Neural crest cell (in vitro differentiated cells): Measurements from ENCODE around the gene RNF130. TPM values are rescaled to one million over a fixed set of nuclear protein-coding genes. Genes with fewer than 3 reads are reported as not detected.

Source experiments
- DNase-seq: peaks from one replicate; pipeline ENCODE4 v3.0.0; 2021; ENCODE audit warnings: low read depth, mixed read lengths, low spot score
- H3K27ac Mint-ChIP-seq: one replicate; pipeline ENCODE4 v1.8.0; 2021; ENCODE audit warnings: mild to moderate bottlenecking, mixed read lengths; ENCODE audit not compliant: unreplicated experiment
- H3K27me3 Mint-ChIP-seq: 2 replicates; pipeline ENCODE4 v1.8.0; 2021; ENCODE audit warnings: low read depth, mild to moderate bottlenecking, mixed read lengths
- H3K36me3 Mint-ChIP-seq: 2 replicates; pipeline ENCODE4 v1.8.0; 2021; ENCODE audit warnings: low read depth, mild to moderate bottlenecking, mixed read lengths
- H3K4me1 Mint-ChIP-seq: 2 replicates; pipeline ENCODE4 v1.8.0; 2021; ENCODE audit warnings: mixed read lengths
- H3K4me3 Mint-ChIP-seq: one replicate; pipeline ENCODE4 v1.8.0; 2021; ENCODE audit warnings: mild to moderate bottlenecking, mixed read lengths
- H3K9me3 Mint-ChIP-seq: 2 replicates; pipeline ENCODE4 v1.8.0; 2021; ENCODE audit warnings: mixed read lengths
- total RNA-seq: library from RNA; stranded (reverse); gene quantifications from 2 replicates; pipeline ENCODE4 v1.2.1, GENCODE V29; 2021
- TF ChIP-seq, protein P1 (sequence below): fragments of 200-600 bp; sonication (generic); conservative IDR thresholded peaks from 2 replicates; pipeline ENCODE4 v1.5.0; 2021; ENCODE audit warnings: antibody characterized with exemption, mild to moderate bottlenecking

RNF130 gene
- total RNA-seq, 1 donor from 2014 or later, result 113 TPM

DNA sequence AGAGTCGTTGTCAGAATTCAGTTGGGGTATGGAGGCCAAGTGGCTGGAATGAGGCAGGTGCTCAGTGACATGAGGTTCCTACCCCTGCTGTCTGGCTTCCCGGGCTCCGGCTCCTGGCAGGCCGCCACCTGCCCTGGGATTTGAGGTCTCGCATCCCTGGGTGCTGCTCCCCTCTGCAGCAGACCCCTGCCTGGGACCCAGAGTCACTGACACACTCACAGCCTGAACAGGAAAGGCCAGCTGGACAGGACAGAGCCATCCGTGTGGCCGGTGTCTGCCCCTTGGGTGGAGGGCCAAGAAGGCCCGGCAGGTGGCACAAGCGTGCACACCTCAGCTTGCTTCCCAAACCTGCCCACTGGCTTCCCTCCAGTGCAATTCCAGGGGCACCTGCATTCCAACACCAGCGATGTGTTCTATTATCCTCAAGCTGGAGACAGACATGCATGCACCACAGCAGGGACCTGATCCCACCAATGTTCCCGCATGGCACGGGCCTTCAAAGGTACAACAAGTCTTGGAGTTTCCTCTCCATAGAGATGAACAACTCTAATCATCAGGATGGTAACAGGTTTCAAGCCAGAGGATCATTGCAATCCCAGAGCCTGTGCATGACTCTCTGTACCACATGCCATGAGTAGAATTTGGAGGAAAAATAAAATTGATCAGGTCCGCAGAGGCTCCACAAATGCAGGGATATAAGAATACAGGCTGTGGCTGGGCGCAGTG lies 45.6 kb upstream of the RNF130 start:
- Mint-ChIP-seq H3K4me3 (no peak overlapping the region), H3K27me3 (no peaks in the 10 kb centered on the region), H3K27ac (peak overlapping the region; percentile 93), H3K36me3 (no peaks in the 10 kb centered on the region), H3K9me3 (no peaks in the 10 kb centered on the region), H3K4me1 (peaks cover 27% of the 10 kb centered on the region)
- DNase-seq, result no peak
- TF ChIP-seq, protein P1, sequence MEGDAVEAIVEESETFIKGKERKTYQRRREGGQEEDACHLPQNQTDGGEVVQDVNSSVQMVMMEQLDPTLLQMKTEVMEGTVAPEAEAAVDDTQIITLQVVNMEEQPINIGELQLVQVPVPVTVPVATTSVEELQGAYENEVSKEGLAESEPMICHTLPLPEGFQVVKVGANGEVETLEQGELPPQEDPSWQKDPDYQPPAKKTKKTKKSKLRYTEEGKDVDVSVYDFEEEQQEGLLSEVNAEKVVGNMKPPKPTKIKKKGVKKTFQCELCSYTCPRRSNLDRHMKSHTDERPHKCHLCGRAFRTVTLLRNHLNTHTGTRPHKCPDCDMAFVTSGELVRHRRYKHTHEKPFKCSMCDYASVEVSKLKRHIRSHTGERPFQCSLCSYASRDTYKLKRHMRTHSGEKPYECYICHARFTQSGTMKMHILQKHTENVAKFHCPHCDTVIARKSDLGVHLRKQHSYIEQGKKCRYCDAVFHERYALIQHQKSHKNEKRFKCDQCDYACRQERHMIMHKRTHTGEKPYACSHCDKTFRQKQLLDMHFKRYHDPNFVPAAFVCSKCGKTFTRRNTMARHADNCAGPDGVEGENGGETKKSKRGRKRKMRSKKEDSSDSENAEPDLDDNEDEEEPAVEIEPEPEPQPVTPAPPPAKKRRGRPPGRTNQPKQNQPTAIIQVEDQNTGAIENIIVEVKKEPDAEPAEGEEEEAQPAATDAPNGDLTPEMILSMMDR, result peak; percentile 34

DNA sequence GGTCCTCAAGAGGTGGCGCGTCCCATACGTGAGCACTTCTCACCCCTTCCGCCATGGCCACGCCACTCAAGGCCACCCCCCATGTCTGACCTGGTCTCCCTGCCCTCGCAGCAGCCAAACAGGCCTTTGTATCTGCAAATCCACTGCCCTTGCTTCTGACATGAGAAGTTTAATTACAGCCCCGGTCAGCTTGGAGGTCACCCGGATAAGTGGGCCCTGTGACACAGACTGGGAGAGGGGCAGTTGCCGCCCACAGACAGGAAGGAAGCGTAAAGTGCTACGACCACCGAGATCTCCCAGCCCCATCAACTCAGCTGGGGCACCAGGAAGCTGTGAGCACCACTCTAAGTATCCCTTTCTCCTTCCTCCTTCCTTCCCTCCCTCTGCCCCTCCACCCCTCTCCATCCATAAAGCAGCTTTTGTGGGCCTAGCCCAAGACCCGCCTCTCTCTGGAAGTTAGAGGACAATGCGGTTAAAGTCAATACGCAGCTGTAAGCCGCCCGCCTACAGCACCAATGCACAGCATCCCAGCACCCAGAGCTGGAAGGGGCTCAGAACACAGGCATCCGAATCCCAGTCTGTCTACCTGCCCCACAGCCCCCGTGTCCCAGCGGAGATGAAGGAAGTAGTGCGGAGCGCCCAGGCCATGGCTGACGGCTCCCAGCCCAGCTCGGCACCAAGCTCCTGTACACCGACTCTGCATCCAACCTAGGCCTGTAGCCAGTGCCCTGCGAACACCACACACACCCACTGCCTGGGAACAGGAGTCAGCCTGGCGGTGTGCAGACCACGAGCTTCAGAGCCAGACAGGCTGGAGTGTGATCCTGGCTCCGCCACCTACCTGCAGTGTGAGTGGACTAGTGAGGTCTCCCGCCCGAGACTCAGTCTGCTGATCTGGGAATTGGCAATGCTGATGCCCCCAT lies 44.8 kb upstream of the RNF130 start:
- H3K36me3 Mint-ChIP-seq, result no peaks in the 10 kb centered on the region
- no peaks in the 10 kb centered on the region for H3K27me3 Mint-ChIP-seq
- peak; percentile 29 for DNase-seq
- H3K27ac Mint-ChIP-seq, result peak overlapping the region; percentile 93
- TF ChIP-seq, protein P1, result no peak
- H3K4me1 Mint-ChIP-seq, result peaks cover 23% of the 10 kb centered on the region
- no peaks in the 10 kb centered on the region for H3K9me3 Mint-ChIP-seq
- no peak overlapping the region for H3K4me3 Mint-ChIP-seq

DNA sequence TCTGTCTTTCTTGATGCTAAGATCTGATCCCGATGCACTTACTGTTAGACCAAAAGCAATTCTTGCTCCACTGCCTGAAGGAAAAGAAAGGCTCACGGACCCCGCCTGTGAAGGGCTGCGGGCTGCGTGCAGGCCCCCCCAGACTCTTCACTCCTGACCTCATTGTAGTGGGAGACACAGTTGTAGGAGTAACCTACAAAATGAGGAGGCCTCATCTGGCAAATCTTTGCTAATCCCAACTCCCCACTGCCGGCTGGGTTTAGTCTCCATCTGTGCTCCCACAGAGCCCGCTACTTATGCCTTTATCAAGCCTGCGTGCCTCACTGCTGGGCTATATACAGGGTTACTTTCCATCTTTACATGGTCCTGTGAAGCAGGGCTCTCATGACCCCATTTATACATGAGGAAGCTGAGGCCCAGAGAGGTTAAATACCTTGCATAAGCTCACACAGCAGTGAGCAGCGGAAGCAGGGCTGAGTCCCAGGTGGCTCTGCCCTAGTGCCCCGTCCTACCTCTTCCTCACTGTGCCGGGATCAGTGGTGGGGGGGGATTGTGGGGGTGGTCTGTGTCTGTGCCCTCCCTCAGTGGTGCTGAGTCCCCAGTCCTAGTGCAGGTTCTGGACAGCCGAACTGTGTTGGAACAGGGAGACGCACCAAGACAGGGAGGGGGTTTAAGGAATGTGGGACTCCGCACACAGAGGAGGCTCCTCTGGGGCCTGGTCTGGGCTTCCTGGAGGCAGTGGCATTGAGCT lies 43.9 kb upstream of the RNF130 start:
- no peak for DNase-seq
- Mint-ChIP-seq H3K36me3 (no peaks in the 10 kb centered on the region), H3K9me3 (no peaks in the 10 kb centered on the region), H3K27me3 (no peaks in the 10 kb centered on the region), H3K27ac (peak overlapping the region; percentile 93), H3K4me1 (peaks cover 23% of the 10 kb centered on the region), H3K4me3 (no peak overlapping the region)
- TF ChIP-seq, protein P1, result no peak

DNA sequence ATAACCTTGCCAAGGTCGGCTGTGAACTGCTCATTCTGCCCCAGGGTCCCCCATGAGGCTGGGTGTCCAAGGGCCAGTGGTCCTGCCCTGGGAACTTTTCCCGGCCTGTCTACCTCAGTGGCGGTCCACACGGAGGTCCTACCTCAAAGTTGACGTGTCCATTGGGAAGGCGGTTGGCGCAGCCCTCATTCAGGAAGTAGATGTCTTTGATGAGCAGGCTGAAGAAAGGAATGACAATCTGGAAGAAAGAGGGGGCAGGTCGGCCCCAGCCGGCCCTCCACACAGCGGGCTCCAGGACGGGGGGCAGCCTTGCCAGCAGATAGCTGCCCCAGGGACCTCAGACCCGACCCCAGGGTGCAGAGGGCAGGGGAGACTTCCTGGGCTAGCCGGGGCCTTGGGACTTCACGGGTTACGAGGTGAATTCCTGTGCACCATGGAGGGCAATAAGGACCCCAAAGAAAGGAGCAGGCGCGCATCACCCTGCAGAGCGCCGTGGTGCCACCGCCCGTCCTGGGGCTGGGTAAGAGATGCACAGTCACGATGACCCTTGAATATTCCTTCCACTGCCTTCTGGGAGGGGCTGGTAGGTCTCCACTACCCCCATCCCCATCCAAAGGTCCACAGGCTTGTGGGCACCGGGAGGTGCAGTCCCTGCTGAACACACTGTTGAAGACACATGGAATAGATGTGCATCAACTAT lies 42.9 kb upstream of the RNF130 start:
- TF ChIP-seq, protein P1, result no peak
- Mint-ChIP-seq H3K4me1 (peaks cover 23% of the 10 kb centered on the region), H3K4me3 (no peak overlapping the region), H3K27ac (no peak overlapping the region), H3K36me3 (no peaks in the 10 kb centered on the region), H3K27me3 (no peaks in the 10 kb centered on the region), H3K9me3 (no peaks in the 10 kb centered on the region)
- no peak for DNase-seq
